ENCODE results near the gene SSR1.
A peak's percentile ranks its signal among the peaks of the same experiment; 100 is the strongest.
"Not testable (repeated sequence)": the region's sequence is repeated elsewhere in the genome, so short reads cannot be mapped to it uniquely, and the experiment has no call there.

Gene SSR1

DNA sequence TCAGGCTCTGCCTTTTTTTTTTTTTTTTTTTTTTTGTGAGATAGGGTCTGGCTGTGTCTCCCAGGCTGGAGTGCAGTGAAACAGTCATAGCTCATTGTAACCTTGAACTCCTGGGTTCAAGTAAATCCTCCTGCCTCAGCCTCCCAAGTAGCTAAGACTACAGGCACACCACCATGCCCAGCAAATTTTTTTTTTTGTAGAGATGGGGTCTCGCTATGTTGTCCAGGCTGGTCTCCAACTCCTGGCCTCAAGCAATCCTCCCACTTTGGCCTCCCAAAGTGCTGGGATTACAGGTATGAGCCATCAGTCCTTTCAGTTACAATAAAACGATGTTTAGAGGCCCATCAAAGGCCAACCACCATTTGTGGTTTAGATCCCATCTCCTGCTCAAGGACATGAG lies 6.4 kb upstream of the SSR1 start:
- not testable (repeated sequence) for H3K4me3 ChIP-seq (ENCODE audit: low read depth, low read length)

DNA sequence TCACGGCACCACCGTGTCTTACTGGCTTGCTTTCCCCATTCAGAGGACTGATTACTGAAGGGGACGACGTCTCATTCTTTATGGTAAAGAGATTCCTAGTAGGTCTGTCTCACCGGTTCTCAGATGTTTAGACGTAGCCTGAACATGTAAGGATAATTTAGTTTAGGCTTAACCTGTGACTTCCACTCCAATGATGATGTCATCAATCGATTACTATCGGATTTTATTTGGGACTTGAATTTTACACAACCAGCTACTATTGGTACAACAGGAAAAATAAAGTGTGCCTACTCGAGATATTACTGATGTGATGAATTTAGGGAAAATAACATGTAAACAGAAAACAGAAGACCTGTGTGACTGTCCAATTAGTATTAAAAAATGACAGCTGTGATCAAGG lies 4.5 kb upstream of the SSR1 start:
- H3K4me3 ChIP-seq (ENCODE audit: low read depth, low read length), result no peak overlapping the region

- H3K4me3 ChIP-seq (ENCODE audit: low read depth, low read length), result no peak overlapping the region
Observed at GRCh38 chr6:7316658-7317533, 3.9 kb upstream of the SSR1 start.

DNA sequence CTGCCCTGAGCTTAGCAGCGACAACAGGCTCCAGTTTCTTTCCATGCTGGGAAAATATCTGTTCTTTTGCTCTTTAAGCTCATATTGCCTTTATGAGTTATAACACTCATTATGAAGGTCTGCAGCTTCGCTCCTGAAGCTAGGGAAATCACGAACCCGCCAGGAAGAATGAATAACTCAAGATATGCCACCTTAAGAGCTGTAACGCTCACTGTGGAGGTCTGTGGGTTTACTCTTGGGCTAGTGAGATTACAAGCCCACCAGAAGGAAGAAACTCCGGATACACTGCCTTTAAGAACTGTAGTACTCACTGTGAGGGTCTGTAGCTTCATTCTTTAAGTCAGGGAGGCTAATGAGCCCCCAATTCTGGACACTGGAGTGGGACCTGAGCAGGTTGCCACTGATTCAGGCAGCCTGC lies 3.0 kb upstream of the SSR1 start:
- H3K4me3 ChIP-seq (ENCODE audit: low read depth, low read length), result no peak overlapping the region

DNA sequence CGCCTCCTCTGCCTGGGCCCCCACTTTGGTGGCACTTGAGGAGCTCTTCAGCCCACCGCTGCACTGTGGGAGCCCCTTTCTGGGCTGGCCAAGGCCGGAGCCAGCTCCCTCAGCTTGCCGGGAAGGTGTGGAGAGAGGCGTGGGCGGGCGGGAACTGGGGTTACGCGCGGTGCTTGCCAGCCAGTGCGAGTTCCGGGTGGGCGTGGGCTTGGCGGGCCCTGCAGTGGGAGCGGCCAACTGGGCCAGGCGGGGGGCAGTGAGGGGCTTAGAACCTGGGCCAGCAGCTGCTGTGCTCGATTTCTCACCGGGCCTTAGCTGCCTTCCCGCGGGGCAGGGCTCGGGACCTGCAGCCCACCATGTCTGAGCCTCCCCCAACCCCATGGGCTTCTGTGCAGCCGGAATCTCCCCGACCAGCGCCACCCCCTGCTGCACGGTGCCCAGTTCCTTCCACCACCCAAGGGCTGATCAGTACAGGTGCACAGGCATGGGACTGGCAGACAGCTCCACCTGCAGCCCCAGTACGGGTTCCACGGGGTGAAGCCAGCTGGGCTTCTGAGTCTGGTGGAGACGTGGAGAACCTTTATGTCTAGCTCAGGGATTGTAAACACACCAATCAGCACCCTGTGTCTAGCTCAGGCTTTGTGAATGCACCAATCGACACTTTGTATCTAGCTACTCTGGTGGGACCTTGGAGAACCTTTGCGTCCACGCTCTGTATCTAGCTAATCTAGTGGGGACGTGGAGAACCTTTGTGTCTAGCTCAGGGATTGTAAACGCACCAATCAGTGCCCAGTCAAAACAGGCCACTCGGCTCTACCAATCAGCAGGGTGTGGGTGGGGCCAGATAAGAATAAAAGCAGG lies 2.3 kb upstream of the SSR1 start:
- not testable (repeated sequence) for H3K4me3 ChIP-seq (ENCODE audit: low read depth, low read length)

- H3K4me3 ChIP-seq (ENCODE audit: low read depth, low read length), result no peak overlapping the region
Observed at GRCh38 chr6:7314414-7314813, 1.4 kb upstream of the SSR1 start.

DNA sequence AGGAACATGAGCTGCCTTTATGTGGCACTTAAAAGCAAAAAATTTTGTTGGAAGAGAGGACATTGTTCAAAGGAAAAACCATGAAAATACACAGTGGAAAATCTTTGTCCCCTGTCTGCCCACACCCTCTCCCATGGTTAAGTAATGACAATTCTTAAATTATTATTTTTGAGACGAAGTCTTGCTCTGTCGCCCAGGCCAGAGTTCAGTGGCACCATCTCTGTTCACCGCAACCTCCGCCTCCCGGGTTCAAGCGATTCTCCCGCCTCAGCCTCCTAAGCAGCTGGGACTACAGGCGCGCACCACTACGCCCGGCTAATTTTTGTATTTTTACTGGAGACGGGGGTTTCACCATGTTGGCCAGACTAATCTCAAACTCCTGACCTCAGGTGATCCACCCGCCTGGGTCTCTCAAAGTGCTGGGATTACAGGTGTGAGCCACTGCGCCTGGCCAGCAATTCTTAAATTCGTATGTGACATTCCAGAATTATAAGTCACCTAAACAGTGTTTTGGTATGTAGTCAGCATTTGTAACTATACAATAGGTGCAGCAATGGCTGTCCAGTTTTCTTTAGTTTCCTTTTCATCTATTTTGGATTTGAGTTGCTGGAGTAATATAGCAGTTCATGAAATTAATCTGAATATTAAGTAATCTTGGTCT lies 636 bp upstream of the SSR1 start:
- H3K4me3 ChIP-seq (ENCODE audit: low read depth, low read length), result peak overlapping the region; percentile 78

GRCh38 chr6:7311917-7312615 lies 933 bp downstream of the SSR1 start:
- peak overlapping the region; percentile 78 for H3K4me3 ChIP-seq (ENCODE audit: low read depth, low read length)

GRCh38 chr6:7311176-7311575 lies 1.8 kb downstream of the SSR1 start:
- no peak overlapping the region for H3K4me3 ChIP-seq (ENCODE audit: low read depth, low read length)

DNA sequence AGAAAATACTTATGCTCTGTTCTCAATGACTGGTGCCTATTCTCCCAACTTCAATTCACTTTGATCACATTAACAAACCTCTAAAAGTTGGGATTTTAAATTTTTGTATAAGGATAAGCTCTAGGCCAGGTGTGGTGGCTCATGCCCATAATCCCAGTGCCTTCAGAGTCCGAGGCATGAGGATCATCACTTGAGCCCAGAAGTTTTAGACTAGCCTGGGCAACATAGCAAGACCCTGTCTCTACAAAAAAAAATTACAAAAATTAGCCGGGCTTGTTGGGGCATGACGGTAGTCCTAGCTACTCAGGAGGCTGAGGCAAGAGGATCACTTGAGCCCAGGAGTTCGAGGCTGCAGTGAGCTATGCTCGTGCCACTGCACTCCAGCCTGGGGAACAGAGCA lies 3.9 kb downstream of the SSR1 start:
- no peak overlapping the region for H3K4me3 ChIP-seq (ENCODE audit: low read depth, low read length)

GRCh38 chr6:7307533-7307932 lies 5.5 kb downstream of the SSR1 start:
- no peak overlapping the region for H3K4me3 ChIP-seq (ENCODE audit: low read depth, low read length)

- no peak overlapping the region for H3K4me3 ChIP-seq (ENCODE audit: low read depth, low read length)
Observed at GRCh38 chr6:7304821-7305220, 8.2 kb downstream of the SSR1 start.

DNA sequence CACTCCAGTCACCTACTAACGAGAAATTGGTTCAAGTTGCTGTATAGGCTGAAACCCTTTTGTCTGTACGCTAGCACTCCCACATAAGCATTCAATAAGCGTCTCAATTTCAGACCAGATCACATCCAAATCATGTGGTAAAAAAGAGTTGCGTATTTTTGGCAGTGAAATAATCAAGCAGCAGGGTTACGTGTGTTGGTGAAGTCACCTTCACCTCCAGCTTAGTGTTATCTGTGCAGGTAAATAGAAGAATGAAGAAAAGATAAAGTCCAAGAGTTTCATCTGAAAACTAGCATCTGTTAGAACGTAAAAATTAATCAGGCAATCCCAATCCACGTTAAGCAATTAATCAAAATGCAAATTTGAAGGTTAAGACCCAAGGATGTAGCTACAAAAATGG lies 11.3 kb downstream of the SSR1 start:
- no peak overlapping the region for H3K4me3 ChIP-seq (ENCODE audit: low read depth, low read length)

- H3K4me3 ChIP-seq (ENCODE audit: low read depth, low read length), result no peak overlapping the region
Observed at GRCh38 chr6:7300926-7301325, 12.1 kb downstream of the SSR1 start.

DNA sequence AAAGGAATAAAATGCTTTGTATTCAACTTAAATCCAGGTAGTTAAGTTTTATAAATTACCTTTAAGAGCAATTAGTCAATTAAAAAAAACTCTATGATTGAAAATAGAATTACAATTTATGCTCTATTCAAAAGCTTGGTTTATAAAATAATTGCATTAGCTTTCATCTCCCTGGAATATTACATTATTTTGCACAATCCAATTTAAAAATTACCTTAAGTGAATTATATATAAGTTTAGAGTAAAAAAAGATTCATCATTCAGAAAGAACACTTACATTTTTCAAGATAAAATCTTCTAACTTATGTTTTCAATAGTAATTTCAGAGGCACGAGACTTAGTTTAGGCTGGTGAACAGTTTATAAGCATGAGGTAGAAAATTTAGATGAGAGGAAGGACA lies 14.9 kb downstream of the SSR1 start:
- no peak overlapping the region for H3K4me3 ChIP-seq (ENCODE audit: low read depth, low read length)

- no peak overlapping the region for H3K4me3 ChIP-seq (ENCODE audit: low read depth, low read length)
Observed at GRCh38 chr6:7296602-7297001, 16.4 kb downstream of the SSR1 start.

- no peak overlapping the region for H3K4me3 ChIP-seq (ENCODE audit: low read depth, low read length)
Observed at GRCh38 chr6:7295916-7296315, 17.1 kb downstream of the SSR1 start.

DNA sequence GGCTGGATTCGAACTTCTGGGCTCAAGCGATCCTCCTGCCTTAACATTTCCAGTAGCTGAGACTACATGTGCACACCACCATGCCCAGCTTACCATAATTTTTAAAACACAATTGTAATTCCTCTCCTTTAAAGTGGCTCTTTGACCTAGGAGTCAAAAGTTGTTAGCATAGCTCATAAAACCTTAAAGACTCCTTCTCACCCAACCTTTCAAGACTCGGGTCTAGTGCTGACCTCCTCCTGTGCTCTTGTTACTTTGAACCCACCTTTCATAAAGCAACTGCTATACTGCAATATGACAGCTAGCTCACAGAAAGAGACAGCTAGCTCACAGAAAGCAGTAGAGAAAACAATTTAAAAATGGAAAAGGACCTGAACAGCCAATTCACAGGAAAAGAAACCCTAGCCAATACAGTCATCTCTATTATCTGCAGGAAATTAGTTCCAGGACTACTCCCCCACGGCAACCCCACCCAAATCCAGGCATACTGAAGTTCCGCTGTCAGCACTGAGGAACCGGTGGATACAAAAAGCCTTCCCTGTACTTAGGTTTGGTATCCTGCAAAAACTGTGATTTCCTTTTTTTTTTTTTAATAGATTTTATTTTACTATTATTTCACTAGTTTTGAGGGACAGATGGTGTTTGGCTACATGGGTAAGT lies 20.3 kb downstream of the SSR1 start:
- no peak overlapping the region for H3K4me3 ChIP-seq (ENCODE audit: low read depth, low read length)

- H3K4me3 ChIP-seq (ENCODE audit: low read depth, low read length), result no peak overlapping the region
Observed at GRCh38 chr6:7290079-7290478, 22.9 kb downstream of the SSR1 start.

GRCh38 chr6:7285416-7285815 lies 27.6 kb downstream of the SSR1 start:
- H3K4me3 ChIP-seq (ENCODE audit: low read depth, low read length), result no peak overlapping the region
